ENCODE results near the gene ST3GAL3.

Gene ST3GAL3

GRCh38 chr1:43664369-43664768 lies 43.0 kb upstream of the ST3GAL3 start:
- Histone ChIP-seq H2BK15ac (ENCODE audit: low read length) (no peak overlapping the region), H3K4me3 (ENCODE audit: low read length in 2 of 2) (no peak overlapping the region), H3K4me2 (ENCODE audit: insufficient read depth, low read length, poor library complexity, severe bottlenecking) (no peak overlapping the region), H3K9me3 (replicated peaks in 1 of 2; ENCODE audit: control insufficient read depth in 2 of 2, insufficient read depth in 1 of 2, low read depth in 1 of 2, low read length in 2 of 2) (no peaks in the 10 kb centered on the region), H4K8ac (ENCODE audit: low read depth, low read length) (no peak overlapping the region), H2BK5ac (ENCODE audit: low read length) (no peak overlapping the region), H3K18ac (ENCODE audit: low read length) (no peak overlapping the region), H3K27ac (replicated peaks; ENCODE audit: low read length) (no peak overlapping the region), H2AK5ac (ENCODE audit: low read depth, low read length) (no peak overlapping the region), H4K91ac (ENCODE audit: low read depth, low read length, poor library complexity) (no peak overlapping the region), H3K27me3 (ENCODE audit: control insufficient read depth in 3 of 3, insufficient read depth in 3 of 3, low read depth in 1 of 3, low read length in 3 of 3) (no peaks in the 10 kb centered on the region), H3K36me3 (replicated peaks in 1 of 2; ENCODE audit: control insufficient read depth in 2 of 2, insufficient read depth in 2 of 2, low read length in 2 of 2) (peaks cover 61 to 99% of the 10 kb centered on the region in 2 donors), H3K4ac (ENCODE audit: low read length) (no peak overlapping the region), H3K14ac (ENCODE audit: low read length) (no peak overlapping the region), H3K9ac (ENCODE audit: low read depth, low read length, poor library complexity) (no peak overlapping the region), H3K79me1 (ENCODE audit: low read depth, low read length) (no peaks in the 10 kb centered on the region), H3K23ac (ENCODE audit: low read depth, low read length, poor library complexity) (no peak overlapping the region), H3K4me1 (ENCODE audit: control insufficient read depth in 2 of 2, insufficient read depth in 1 of 2, low read depth in 1 of 2, low read length in 2 of 2) (no peaks in the 10 kb centered on the region), H2BK120ac (ENCODE audit: low read depth, low read length) (no peak overlapping the region), H2BK12ac (ENCODE audit: low read length) (no peak overlapping the region), H2AFZ (ENCODE audit: low read length) (no peak overlapping the region)
- no peak for DNase-seq (ENCODE audit: low spot score)
- no CpG with 5 or more reads among the region's 4 CpGs for WGBS, 2 donors (ENCODE audit: extremely low coverage in 2 of 2, insufficient read length in 2 of 2, insufficient replicate concordance in 1 of 2)

GRCh38 chr1:43666608-43667007 lies 40.7 kb upstream of the ST3GAL3 start:
- no peak overlapping the region for H2AFZ ChIP-seq (ENCODE audit: low read length)
- no peaks in the 10 kb centered on the region for H3K4me1 ChIP-seq (ENCODE audit: control insufficient read depth in 2 of 2, insufficient read depth in 1 of 2, low read depth in 1 of 2, low read length in 2 of 2)
- no peak overlapping the region for H3K9ac ChIP-seq (ENCODE audit: low read depth, low read length, poor library complexity)
- no peaks in the 10 kb centered on the region for H3K27me3 ChIP-seq (ENCODE audit: control insufficient read depth in 3 of 3, insufficient read depth in 3 of 3, low read depth in 1 of 3, low read length in 3 of 3)
- H4K8ac ChIP-seq (ENCODE audit: low read depth, low read length), result no peak overlapping the region
- H3K14ac ChIP-seq (ENCODE audit: low read length), result no peak overlapping the region
- no peak overlapping the region for H3K27ac ChIP-seq (replicated peaks; ENCODE audit: low read length)
- no peak overlapping the region for H2BK12ac ChIP-seq (ENCODE audit: low read length)
- H3K23ac ChIP-seq (ENCODE audit: low read depth, low read length, poor library complexity), result no peak overlapping the region
- no peak for DNase-seq (ENCODE audit: low spot score)
- H4K91ac ChIP-seq (ENCODE audit: low read depth, low read length, poor library complexity), result no peak overlapping the region
- H2BK120ac ChIP-seq (ENCODE audit: low read depth, low read length), result no peak overlapping the region
- no peak overlapping the region for H3K18ac ChIP-seq (ENCODE audit: low read length)
- H3K9me3 ChIP-seq (replicated peaks in 1 of 2; ENCODE audit: control insufficient read depth in 2 of 2, insufficient read depth in 1 of 2, low read depth in 1 of 2, low read length in 2 of 2), result no peaks in the 10 kb centered on the region
- H2BK15ac ChIP-seq (ENCODE audit: low read length), result no peak overlapping the region
- H3K4me3 ChIP-seq (ENCODE audit: low read length in 2 of 2), result no peak overlapping the region
- H3K79me1 ChIP-seq (ENCODE audit: low read depth, low read length), result no peaks in the 10 kb centered on the region
- no peak overlapping the region for H2BK5ac ChIP-seq (ENCODE audit: low read length)
- H3K36me3 ChIP-seq (replicated peaks in 1 of 2; ENCODE audit: control insufficient read depth in 2 of 2, insufficient read depth in 2 of 2, low read length in 2 of 2), result peaks cover 65 to 98% of the 10 kb centered on the region in 2 donors
- H3K4ac ChIP-seq (ENCODE audit: low read length), result no peak overlapping the region
- no peak overlapping the region for H2AK5ac ChIP-seq (ENCODE audit: low read depth, low read length)
- no peak overlapping the region for H3K4me2 ChIP-seq (ENCODE audit: insufficient read depth, low read length, poor library complexity, severe bottlenecking)

- Histone ChIP-seq H2BK120ac (ENCODE audit: low read depth, low read length) (no peak overlapping the region), H3K79me1 (ENCODE audit: low read depth, low read length) (no peaks in the 10 kb centered on the region), H3K18ac (ENCODE audit: low read length) (no peak overlapping the region), H4K91ac (ENCODE audit: low read depth, low read length, poor library complexity) (no peak overlapping the region), H4K8ac (ENCODE audit: low read depth, low read length) (no peak overlapping the region), H3K27ac (replicated peaks; ENCODE audit: low read length) (no peak overlapping the region), H3K4ac (ENCODE audit: low read length) (no peak overlapping the region), H2AFZ (ENCODE audit: low read length) (no peak overlapping the region), H3K27me3 (ENCODE audit: control insufficient read depth in 3 of 3, insufficient read depth in 3 of 3, low read depth in 1 of 3, low read length in 3 of 3) (no peaks in the 10 kb centered on the region), H2BK12ac (ENCODE audit: low read length) (no peak overlapping the region), H3K14ac (ENCODE audit: low read length) (no peak overlapping the region), H3K4me3 (ENCODE audit: low read length in 2 of 2) (no peak overlapping the region), H3K9me3 (replicated peaks in 1 of 2; ENCODE audit: control insufficient read depth in 2 of 2, insufficient read depth in 1 of 2, low read depth in 1 of 2, low read length in 2 of 2) (no peaks in the 10 kb centered on the region), H3K23ac (ENCODE audit: low read depth, low read length, poor library complexity) (no peak overlapping the region), H3K36me3 (replicated peaks in 1 of 2; ENCODE audit: control insufficient read depth in 2 of 2, insufficient read depth in 2 of 2, low read length in 2 of 2) (peaks cover 65 to 95% of the 10 kb centered on the region in 2 donors), H2BK15ac (ENCODE audit: low read length) (no peak overlapping the region), H3K9ac (ENCODE audit: low read depth, low read length, poor library complexity) (no peak overlapping the region), H2BK5ac (ENCODE audit: low read length) (no peak overlapping the region), H2AK5ac (ENCODE audit: low read depth, low read length) (no peak overlapping the region), H3K4me2 (ENCODE audit: insufficient read depth, low read length, poor library complexity, severe bottlenecking) (no peak overlapping the region), H3K4me1 (ENCODE audit: control insufficient read depth in 2 of 2, insufficient read depth in 1 of 2, low read depth in 1 of 2, low read length in 2 of 2) (no peaks in the 10 kb centered on the region)
- no CpG with 5 or more reads among the region's 7 CpGs for WGBS, 2 donors (ENCODE audit: extremely low coverage in 2 of 2, insufficient read length in 2 of 2, insufficient replicate concordance in 1 of 2)
- DNase-seq (ENCODE audit: low spot score), result no peak
These were observed 38.4 kb upstream of the ST3GAL3 start for GRCh38 chr1:43668956-43669355.

- no peak overlapping the region for H3K4me3 ChIP-seq (ENCODE audit: low read length in 2 of 2)
- no CpG with 5 or more reads among the region's 5 CpGs for WGBS, 2 donors (ENCODE audit: extremely low coverage in 2 of 2, insufficient read length in 2 of 2, insufficient replicate concordance in 1 of 2)
- no peaks in the 10 kb centered on the region for H3K79me1 ChIP-seq (ENCODE audit: low read depth, low read length)
- no peak for DNase-seq (ENCODE audit: low spot score)
- H2AK5ac ChIP-seq (ENCODE audit: low read depth, low read length), result no peak overlapping the region
- no peak overlapping the region for H2BK120ac ChIP-seq (ENCODE audit: low read depth, low read length)
- no peak overlapping the region for H2BK15ac ChIP-seq (ENCODE audit: low read length)
- H3K36me3 ChIP-seq (replicated peaks in 1 of 2; ENCODE audit: control insufficient read depth in 2 of 2, insufficient read depth in 2 of 2, low read length in 2 of 2), result peaks cover 62 to 95% of the 10 kb centered on the region in 2 donors
- H4K8ac ChIP-seq (ENCODE audit: low read depth, low read length), result no peak overlapping the region
- H3K18ac ChIP-seq (ENCODE audit: low read length), result no peak overlapping the region
- no peaks in the 10 kb centered on the region for H3K9me3 ChIP-seq (replicated peaks in 1 of 2; ENCODE audit: control insufficient read depth in 2 of 2, insufficient read depth in 1 of 2, low read depth in 1 of 2, low read length in 2 of 2)
- H2BK12ac ChIP-seq (ENCODE audit: low read length), result no peak overlapping the region
- no peak overlapping the region for H3K23ac ChIP-seq (ENCODE audit: low read depth, low read length, poor library complexity)
- H3K4me1 ChIP-seq (ENCODE audit: control insufficient read depth in 2 of 2, insufficient read depth in 1 of 2, low read depth in 1 of 2, low read length in 2 of 2), result no peaks in the 10 kb centered on the region
- H3K27me3 ChIP-seq (ENCODE audit: control insufficient read depth in 3 of 3, insufficient read depth in 3 of 3, low read depth in 1 of 3, low read length in 3 of 3), result no peaks in the 10 kb centered on the region
- H3K9ac ChIP-seq (ENCODE audit: low read depth, low read length, poor library complexity), result no peak overlapping the region
- H3K4ac ChIP-seq (ENCODE audit: low read length), result no peak overlapping the region
- no peak overlapping the region for H2AFZ ChIP-seq (ENCODE audit: low read length)
- no peak overlapping the region for H3K27ac ChIP-seq (replicated peaks; ENCODE audit: low read length)
- H3K14ac ChIP-seq (ENCODE audit: low read length), result no peak overlapping the region
- no peak overlapping the region for H2BK5ac ChIP-seq (ENCODE audit: low read length)
- no peak overlapping the region for H4K91ac ChIP-seq (ENCODE audit: low read depth, low read length, poor library complexity)
- H3K4me2 ChIP-seq (ENCODE audit: insufficient read depth, low read length, poor library complexity, severe bottlenecking), result no peak overlapping the region
These were observed 37.5 kb upstream of the ST3GAL3 start for GRCh38 chr1:43669878-43670277.
